Chondrocyte (in vitro differentiated cells): ENCODE results near the gene CDIPT. TPM values are rescaled to one million over a fixed set of nuclear protein-coding genes. Genes with fewer than 3 reads are reported as not detected.

Source experiments
- DNase-seq: peaks from one replicate; pipeline ENCODE4 v3.0.0; 2021; ENCODE audit warnings: mixed read lengths, low spot score
- H3K27ac Mint-ChIP-seq: one replicate; pipeline ENCODE4 v1.8.0; 2021; ENCODE audit warnings: mild to moderate bottlenecking, moderate library complexity, mixed read lengths; ENCODE audit not compliant: unreplicated experiment
- H3K27me3 Mint-ChIP-seq: 2 replicates; pipeline ENCODE4 v1.8.0; 2021; ENCODE audit warnings: low read depth, mixed read lengths
- H3K36me3 Mint-ChIP-seq: 2 replicates; pipeline ENCODE4 v1.8.0; 2021; ENCODE audit warnings: low read depth, mixed read lengths
- H3K4me1 Mint-ChIP-seq: 2 replicates; pipeline ENCODE4 v1.8.0; 2021; ENCODE audit warnings: low read depth, mild to moderate bottlenecking, mixed read lengths
- H3K4me3 Mint-ChIP-seq: one replicate; pipeline ENCODE4 v1.8.0; 2021; ENCODE audit warnings: mild to moderate bottlenecking, moderate library complexity, mixed read lengths; ENCODE audit not compliant: unreplicated experiment
- H3K9me3 Mint-ChIP-seq: 2 replicates; pipeline ENCODE4 v1.8.0; 2021; ENCODE audit warnings: low read depth, mixed read lengths
- CTCF ChIP-seq: fragments of 200-600 bp; sonication (generic); IDR thresholded peaks from 2 replicates; pipeline ENCODE4 v1.5.0; 2021; ENCODE audit warnings: antibody characterized with exemption, mild to moderate bottlenecking, moderate library complexity
- total RNA-seq: library from RNA; stranded (reverse); gene quantifications from 3 replicates; pipeline ENCODE4 v1.2.1, GENCODE V29; 2021

Gene CDIPT
- total RNA-seq, 1 donor from 2014 or later = 79.7 TPM

GRCh38 chr16:29857133-29857760 lies 5.8 kb downstream of the CDIPT start:
- no peaks in the 10 kb centered on the region for H3K9me3 Mint-ChIP-seq
- TF ChIP-seq CTCF = no peak
- no peak for DNase-seq
- peaks cover 13% of the 10 kb centered on the region for H3K36me3 Mint-ChIP-seq
- H3K27ac Mint-ChIP-seq = no peak overlapping the region
- no peaks in the 10 kb centered on the region for H3K27me3 Mint-ChIP-seq
- H3K4me1 Mint-ChIP-seq = peaks cover 20% of the 10 kb centered on the region
- no peak overlapping the region for H3K4me3 Mint-ChIP-seq

- H3K4me3 Mint-ChIP-seq = no peak overlapping the region
- peaks cover 6% of the 10 kb centered on the region for H3K4me1 Mint-ChIP-seq
- no peak for TF ChIP-seq CTCF
- no peak overlapping the region for H3K27ac Mint-ChIP-seq
- no peak for DNase-seq
- H3K36me3 Mint-ChIP-seq = peaks cover 11% of the 10 kb centered on the region
- no peaks in the 10 kb centered on the region for H3K9me3 Mint-ChIP-seq
- no peaks in the 10 kb centered on the region for H3K27me3 Mint-ChIP-seq
These were observed 8.4 kb downstream of the CDIPT start for GRCh38 chr16:29854520-29855100.

- Mint-ChIP-seq H3K27me3 (no peaks in the 10 kb centered on the region), H3K4me1 (peaks cover 4% of the 10 kb centered on the region), H3K4me3 (no peak overlapping the region), H3K9me3 (no peaks in the 10 kb centered on the region), H3K27ac (no peak overlapping the region), H3K36me3 (peaks cover 3% of the 10 kb centered on the region)
- DNase-seq = no peak
- TF ChIP-seq CTCF = no peak
These were observed 10.4 kb downstream of the CDIPT start for GRCh38 chr16:29852654-29853053.

GRCh38 chr16:29850998-29851397 lies 12.0 kb downstream of the CDIPT start:
- Mint-ChIP-seq H3K36me3 (peaks cover 8% of the 10 kb centered on the region), H3K4me3 (no peak overlapping the region), H3K9me3 (no peaks in the 10 kb centered on the region), H3K27me3 (no peaks in the 10 kb centered on the region), H3K27ac (no peak overlapping the region), H3K4me1 (peaks cover 4% of the 10 kb centered on the region)
- TF ChIP-seq CTCF = no peak
- DNase-seq = no peak

- Mint-ChIP-seq H3K27ac (no peak overlapping the region), H3K36me3 (peaks cover 19% of the 10 kb centered on the region)
These were observed 13.5 kb downstream of the CDIPT start for GRCh38 chr16:29849505-29849904.

More at GRCh38 chr16:29849505-29849904, 13.5 kb downstream of the CDIPT start:
- peaks cover 4% of the 10 kb centered on the region for H3K4me1 Mint-ChIP-seq
- H3K4me3 Mint-ChIP-seq = no peak overlapping the region
- H3K27me3 Mint-ChIP-seq = no peaks in the 10 kb centered on the region
- no peaks in the 10 kb centered on the region for H3K9me3 Mint-ChIP-seq
- TF ChIP-seq CTCF = no peak
- no peak for DNase-seq
